ENCODE data around the gene MTUS2. TPM values are rescaled to one million over a fixed set of nuclear protein-coding genes. Genes with fewer than 3 reads are reported as not detected.

MTUS2 gene
- total and polyA plus RNA-seq, 9 of the 15 experiments (the other 6 are each of a cell fraction or from before 2014, with no cell fraction given) = 0.01 to 0.28 (median 0.06) TPM; not detected in 1

DNA sequence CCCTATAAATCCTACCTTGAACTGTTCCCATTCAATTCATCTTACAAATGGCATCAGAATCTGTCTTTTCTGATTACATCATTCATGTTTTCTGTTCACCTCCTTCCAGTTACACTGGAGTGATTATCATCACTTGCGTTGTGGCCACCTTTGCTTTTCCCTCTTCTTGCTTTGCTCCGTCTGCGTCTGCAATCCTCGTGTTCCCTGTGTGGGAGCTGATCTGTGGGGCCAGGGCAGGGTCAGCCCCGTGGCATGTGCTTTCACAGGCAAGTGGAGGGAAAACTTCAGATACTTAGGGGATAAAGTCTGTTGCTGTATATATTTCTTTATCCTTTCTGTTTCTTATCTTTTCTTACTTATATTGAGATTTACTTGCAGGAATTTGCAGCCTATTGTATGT, 497.7 kb downstream of the MTUS2 start:
- Histone ChIP-seq H3K27me3 (ENCODE audit: control insufficient read depth in 2 of 2, insufficient read depth in 2 of 2, low read length in 2 of 2) (peaks cover 0 to 7% of the 10 kb centered on the region in 2 experiments; a peak in 1 of 5 replicates), H3K9me1 (ENCODE audit: control insufficient read depth, insufficient read depth, low read length) (no peaks in the 10 kb centered on the region), H3K4me3 (no peak overlapping the region), H3K27ac (ENCODE audit: extremely low read depth, low read depth, low read length) (no peak overlapping the region), H3K4me1 (replicated peaks in 1 of 2; ENCODE audit: control insufficient read depth in 2 of 2, insufficient read depth in 2 of 2, low read length in 2 of 2) (no peaks in the 10 kb centered on the region), H3K36me3 (ENCODE audit: control insufficient read depth, insufficient read depth, low read length) (no peaks in the 10 kb centered on the region), H3K4me2 (ENCODE audit: insufficient read depth, low read length) (no peak overlapping the region), H3K79me2 (ENCODE audit: control insufficient read depth, insufficient read depth, low read length) (no peaks in the 10 kb centered on the region), H3K9ac (ENCODE audit: insufficient read depth in 1 of 2, low read depth in 2 of 2, low read length in 2 of 2) (no peak overlapping the region), H3K9me3 (replicated peaks; ENCODE audit: control insufficient read depth, insufficient read depth, low read depth, low read length) (no peaks in the 10 kb centered on the region), H4K20me1 (replicated peaks; ENCODE audit: control insufficient read depth, insufficient read depth, low read length) (no peaks in the 10 kb centered on the region), H2AFZ (ENCODE audit: low read depth, low read length) (no peak overlapping the region)
- in situ Hi-C loops (cut with MboI) (no loop called here), intact Hi-C loops (cut with micrococcal nuclease) (no loop called here)
- TF ChIP-seq ZNF551 (CRISPR knock-in tag; IDR thresholded peaks at IDR 0.05) (no peak), TAF9B (IDR thresholded peaks at IDR 0.05; ENCODE audit: partially characterized antibody) (no peak), MCM7 (IDR thresholded peaks at IDR 0.05) (no peak), HLTF (IDR thresholded peaks at IDR 0.05) (no peak), SRF (CRISPR knock-in tag; IDR thresholded peaks at IDR 0.05) (no peak), JUND (IDR thresholded peaks at IDR 0.05; ENCODE audit: borderline replicate concordance, low read depth, low read length) (no peak), JUND (tag; IDR thresholded peaks at IDR 0.05; ENCODE audit: borderline replicate concordance, low read depth, low read length) (no peak), ZNF589 (CRISPR knock-in tag; IDR thresholded peaks at IDR 0.05; ENCODE audit: low read depth) (no peak), RCOR1 (IDR thresholded peaks at IDR 0.05; ENCODE audit: borderline replicate concordance in 1 of 2, low read depth in 2 of 2, low read length in 2 of 2) (no peak), TEAD2 (tag; IDR thresholded peaks at IDR 0.05) (no peak), MCM2 (IDR thresholded peaks at IDR 0.05; ENCODE audit: low read depth) (no peak), NFYB (IDR thresholded peaks at IDR 0.05; ENCODE audit: extremely low read depth, insufficient read length) (no peak), HDAC3 (IDR thresholded peaks at IDR 0.05; ENCODE audit: borderline replicate concordance, partially characterized antibody) (no peak), HDGF (IDR thresholded peaks at IDR 0.05) (no peak), MAFF (IDR thresholded peaks at IDR 0.05; ENCODE audit: low read length) (no peak)
- TF ChIP-seq, protein P1, sequence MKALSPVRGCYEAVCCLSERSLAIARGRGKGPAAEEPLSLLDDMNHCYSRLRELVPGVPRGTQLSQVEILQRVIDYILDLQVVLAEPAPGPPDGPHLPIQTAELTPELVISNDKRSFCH (CRISPR knock-in tag; IDR thresholded peaks at IDR 0.05) = no peak
- TF ChIP-seq, protein P1 (tag; IDR thresholded peaks at IDR 0.05) = no peak
- TF ChIP-seq, protein P2, sequence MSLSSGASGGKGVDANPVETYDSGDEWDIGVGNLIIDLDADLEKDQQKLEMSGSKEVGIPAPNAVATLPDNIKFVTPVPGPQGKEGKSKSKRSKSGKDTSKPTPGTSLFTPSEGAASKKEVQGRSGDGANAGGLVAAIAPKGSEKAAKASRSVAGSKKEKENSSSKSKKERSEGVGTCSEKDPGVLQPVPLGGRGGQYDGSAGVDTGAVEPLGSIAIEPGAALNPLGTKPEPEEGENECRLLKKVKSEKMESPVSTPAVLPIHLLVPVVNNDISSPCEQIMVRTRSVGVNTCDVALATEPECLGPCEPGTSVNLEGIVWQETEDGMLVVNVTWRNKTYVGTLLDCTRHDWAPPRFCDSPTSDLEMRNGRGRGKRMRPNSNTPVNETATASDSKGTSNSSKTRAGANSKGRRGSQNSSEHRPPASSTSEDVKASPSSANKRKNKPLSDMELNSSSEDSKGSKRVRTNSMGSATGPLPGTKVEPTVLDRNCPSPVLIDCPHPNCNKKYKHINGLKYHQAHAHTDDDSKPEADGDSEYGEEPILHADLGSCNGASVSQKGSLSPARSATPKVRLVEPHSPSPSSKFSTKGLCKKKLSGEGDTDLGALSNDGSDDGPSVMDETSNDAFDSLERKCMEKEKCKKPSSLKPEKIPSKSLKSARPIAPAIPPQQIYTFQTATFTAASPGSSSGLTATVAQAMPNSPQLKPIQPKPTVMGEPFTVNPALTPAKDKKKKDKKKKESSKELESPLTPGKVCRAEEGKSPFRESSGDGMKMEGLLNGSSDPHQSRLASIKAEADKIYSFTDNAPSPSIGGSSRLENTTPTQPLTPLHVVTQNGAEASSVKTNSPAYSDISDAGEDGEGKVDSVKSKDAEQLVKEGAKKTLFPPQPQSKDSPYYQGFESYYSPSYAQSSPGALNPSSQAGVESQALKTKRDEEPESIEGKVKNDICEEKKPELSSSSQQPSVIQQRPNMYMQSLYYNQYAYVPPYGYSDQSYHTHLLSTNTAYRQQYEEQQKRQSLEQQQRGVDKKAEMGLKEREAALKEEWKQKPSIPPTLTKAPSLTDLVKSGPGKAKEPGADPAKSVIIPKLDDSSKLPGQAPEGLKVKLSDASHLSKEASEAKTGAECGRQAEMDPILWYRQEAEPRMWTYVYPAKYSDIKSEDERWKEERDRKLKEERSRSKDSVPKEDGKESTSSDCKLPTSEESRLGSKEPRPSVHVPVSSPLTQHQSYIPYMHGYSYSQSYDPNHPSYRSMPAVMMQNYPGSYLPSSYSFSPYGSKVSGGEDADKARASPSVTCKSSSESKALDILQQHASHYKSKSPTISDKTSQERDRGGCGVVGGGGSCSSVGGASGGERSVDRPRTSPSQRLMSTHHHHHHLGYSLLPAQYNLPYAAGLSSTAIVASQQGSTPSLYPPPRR (CRISPR knock-in tag; IDR thresholded peaks at IDR 0.05; ENCODE audit: borderline replicate concordance) = no peak
- FAIRE-seq (no peak), DNase-seq (ENCODE audit: extremely low read depth in 1 of 4, low spot score in 3 of 4) (no peak), ATAC-seq (no peak)
- ChIA-PET CTCF (ENCODE audit: low intra/inter-chr PET ratio) (no interaction called here), POLR2A (no interaction called here)
- no TSS peak for BruUV-seq (replicated peaks)
- 0% methylated on average over 5 of the region's 5 CpGs for WGBS (ENCODE audit: insufficient coverage, low coverage, missing lambda C conversion rate)

Measured in K562 (cell line).